ENCODE results near the gene CWC22.
A peak's percentile ranks its signal among the peaks of the same experiment; 100 is the strongest.

The CWC22 gene

DNA sequence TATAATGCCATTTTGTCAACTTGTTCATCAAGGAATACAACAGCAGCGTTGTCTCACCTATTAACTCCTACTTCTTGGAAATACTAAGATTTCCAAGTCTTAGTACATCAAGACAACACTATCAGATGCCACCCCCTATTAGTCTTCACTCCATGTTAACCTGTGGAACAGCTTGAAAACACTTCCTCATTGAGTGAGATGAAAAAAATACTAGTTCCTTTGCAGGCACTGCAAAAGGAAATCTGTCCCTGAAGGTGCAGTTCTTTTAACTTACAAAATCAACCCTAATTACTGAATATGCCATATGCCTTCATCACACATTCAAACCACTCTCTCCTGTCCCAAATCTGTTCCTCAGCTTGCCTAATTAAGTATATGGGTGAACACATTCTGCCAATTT is 4.0 kb downstream of the CWC22 start:
- DNase-seq = no peak

DNA sequence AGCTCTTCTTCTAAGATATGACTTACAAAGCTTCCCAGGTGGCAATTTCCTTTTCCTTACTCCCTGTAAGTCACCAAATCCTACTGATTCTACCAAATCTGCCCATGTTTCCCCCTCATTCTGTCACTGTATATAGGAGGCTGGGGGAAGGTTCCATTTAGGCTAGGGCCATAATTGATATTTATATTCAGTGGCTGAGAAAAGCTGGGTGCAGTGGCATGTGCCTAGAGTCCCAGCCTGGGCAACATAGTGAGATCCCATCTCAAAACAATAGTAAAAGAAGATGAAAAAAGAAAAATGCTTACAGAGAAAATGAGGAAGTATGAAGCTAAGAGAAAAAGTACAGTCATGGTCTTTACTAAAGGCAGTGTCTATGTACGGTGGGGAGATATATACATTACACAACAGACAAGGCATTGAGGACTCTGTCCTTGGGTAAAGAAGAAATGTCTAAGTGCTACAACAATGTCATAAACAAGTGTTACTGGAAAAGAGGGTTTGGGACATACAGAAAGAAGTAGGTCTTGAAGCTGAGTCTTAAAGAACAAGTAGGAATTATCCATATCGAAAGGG is 4.8 kb downstream of the CWC22 start:
- no peak for DNase-seq

DNA sequence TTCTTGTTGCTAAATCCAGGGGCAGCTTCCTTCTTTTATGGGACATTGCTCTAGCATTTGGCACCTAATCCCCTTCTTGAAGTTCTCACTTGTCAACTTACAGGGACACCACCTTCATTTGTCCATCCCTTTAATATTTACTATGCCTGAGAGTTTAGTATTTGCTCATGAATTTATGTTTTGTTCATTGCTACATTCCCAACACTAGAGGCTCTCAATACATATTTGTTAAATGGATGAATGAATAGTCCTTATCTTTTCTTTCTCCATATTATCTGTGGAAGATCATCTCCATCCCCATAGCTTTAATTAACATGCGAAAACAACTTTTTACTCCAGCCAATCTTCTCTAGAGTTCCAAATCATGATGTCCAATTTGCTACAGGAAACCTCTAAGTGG is 5.4 kb downstream of the CWC22 start:
- DNase-seq = no peak

DNA sequence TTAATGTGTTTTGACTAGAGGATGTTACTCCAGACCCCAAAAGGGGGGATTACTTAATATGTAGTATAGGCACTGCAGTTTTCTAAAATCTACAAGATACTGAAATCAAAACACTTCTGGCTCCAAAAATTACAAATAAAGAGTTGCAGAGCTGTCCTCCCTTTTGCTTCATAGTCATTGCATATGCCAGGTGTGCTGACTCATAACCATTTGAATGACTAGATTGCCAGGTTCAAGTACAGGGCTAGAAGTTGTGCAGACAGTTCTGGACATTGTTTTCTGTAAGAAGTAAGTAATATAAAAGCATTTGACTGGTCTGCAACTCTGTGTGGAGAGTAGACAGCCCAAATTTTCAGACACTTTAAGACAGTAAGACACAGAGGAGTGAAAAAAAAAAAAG is 6.7 kb downstream of the CWC22 start:
- DNase-seq = no peak

DNA sequence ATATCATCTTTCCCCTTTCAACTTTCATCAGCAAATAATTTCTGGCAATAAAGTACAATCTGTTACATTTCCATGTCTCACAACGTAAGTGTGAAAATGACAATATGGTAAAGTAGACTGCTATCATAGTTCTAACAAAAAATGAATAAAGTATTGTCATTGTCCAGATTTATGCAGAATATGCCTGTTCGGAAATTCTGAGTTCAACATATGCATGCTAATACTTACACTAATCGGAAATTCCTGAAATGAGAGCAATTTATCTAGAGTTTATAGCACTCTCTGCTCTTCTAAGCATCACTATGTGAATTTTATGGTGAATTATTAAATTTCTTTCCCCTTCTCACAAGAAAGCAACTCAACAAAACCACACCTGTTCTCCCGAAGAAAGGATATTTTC is 8.1 kb downstream of the CWC22 start:
- no peak for DNase-seq

DNA sequence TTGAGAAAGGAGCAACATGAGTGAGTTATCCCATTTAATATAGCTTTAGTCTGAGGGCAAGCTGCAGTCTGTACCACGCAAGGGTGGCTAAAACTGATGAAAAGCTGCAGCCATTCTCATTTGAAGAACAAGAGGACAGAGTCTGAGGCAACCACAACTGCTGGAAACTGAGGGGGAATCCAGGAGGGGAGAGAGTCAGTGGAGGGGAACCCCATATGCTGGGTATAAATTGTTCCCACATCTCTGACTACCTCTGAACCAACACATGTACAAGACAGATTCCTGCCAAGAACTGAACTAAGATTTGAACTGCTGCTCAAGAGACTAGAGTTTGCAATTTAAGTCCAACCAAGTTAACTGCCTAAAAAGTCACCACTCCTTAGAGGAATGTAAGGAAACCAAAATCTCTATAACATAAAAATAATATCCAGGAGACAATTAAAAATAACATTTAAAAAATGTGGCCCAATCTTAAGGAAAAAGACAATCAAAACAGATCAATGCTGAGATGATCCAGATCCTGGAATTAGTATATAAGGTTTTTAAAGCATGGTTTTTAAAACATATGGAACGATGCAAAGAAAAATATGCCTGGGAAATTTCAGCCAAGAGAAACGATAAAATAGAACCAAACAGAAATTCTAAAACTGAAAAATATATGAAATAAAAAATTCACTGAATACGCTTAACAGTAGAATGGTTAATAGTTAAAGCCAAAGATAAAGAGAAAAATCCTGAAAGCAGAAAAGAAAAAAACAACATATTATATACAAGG is 11.2 kb downstream of the CWC22 start:
- no peak for DNase-seq

DNA sequence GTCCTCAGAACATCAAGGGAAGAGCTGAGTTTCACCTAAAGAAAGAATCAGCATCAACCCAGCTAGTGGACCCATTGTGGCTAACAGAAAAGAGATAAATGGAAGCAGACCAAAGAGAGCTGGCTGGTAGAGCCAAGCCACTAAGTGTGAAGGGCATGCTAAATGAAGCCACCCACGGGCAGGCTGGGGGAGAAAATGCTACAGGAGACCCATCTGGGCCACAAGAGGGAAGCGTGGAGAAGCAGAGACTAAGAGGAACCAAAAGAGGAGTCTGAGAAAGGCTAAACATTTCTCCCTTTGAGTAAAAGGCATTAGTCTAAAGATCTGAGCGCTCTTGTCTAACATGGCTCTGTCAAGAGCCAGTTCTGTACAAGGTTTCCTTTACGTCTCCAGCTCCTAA is 15.8 kb downstream of the CWC22 start:
- DNase-seq = peak; percentile 22

DNA sequence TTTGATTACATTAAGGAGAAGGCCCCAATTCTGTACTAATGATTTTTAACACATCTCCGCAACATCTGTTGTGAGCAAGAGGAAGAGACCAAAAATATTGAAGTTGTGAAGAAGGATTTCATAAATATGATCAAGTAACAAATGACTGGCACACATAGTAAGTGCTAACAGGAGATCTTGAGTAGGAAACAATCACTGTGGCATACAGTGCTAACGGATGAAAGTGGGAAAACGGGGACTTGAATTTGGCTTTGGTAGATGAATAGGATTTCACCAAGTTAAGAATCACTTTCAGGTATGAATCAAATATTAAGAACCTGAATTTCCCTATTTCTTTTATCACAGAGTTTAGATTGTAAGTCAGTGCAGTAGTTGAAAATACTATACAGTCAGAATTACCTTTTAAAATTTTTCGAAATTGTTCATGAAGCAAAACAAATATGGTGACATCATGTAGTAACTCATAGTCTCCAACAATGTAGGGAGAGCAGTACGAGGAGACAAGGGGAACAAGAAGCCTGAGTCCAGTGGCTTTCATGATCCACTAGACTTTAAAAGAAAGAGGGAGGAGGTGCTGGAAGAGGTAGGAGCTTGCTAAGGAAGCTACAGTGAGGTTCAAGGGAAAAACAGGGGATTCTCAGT is 16.3 kb downstream of the CWC22 start:
- no peak for DNase-seq

DNA sequence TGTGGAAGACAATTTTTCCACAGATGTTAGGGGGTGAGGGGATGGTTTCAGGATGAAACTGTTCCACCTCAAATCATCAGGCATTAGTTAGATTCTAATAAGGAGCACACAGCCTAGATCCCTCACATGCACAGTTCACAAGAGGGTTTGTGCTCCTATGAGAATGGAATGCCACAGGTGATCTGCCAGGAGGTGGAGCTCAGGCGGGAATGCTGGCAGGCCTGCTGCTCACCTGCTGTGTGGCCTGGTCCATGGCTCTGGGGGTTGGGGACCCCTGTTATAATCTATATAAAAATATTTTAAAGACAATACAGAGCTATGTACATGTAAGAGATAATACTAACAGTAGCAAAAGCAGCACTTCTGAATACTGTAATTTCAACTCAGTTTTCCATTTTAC is 19.2 kb downstream of the CWC22 start:
- DNase-seq = no peak

DNA sequence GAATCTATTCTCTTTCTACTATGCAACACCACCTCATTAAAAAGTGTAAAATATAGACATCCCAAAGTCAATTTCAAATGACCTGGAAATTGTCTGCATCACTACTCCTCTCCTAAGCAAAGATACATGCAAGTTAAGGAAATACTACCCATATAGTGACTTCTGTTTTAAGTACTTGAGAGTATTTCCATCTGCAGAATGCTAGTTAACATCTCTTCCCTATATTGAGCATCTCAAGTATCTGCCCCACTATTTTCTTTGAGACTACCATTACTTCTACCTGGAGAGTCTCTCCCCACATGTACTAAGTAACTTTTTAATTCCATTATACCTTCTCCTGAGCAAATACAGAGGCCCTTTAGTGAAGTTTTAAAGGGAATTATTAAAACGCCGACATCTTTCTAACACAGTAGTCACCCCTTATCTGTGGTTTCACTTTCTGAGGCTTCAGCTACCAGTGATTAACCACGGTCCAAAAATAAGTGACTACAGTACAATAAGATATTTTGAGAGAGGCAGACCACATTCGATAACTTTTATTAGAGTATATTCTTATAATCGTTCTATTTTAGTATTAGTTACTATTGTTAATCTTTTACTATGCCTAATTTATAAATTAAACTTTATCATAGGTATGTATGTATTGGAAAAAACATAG is 21.8 kb downstream of the CWC22 start:
- DNase-seq = no peak

DNA sequence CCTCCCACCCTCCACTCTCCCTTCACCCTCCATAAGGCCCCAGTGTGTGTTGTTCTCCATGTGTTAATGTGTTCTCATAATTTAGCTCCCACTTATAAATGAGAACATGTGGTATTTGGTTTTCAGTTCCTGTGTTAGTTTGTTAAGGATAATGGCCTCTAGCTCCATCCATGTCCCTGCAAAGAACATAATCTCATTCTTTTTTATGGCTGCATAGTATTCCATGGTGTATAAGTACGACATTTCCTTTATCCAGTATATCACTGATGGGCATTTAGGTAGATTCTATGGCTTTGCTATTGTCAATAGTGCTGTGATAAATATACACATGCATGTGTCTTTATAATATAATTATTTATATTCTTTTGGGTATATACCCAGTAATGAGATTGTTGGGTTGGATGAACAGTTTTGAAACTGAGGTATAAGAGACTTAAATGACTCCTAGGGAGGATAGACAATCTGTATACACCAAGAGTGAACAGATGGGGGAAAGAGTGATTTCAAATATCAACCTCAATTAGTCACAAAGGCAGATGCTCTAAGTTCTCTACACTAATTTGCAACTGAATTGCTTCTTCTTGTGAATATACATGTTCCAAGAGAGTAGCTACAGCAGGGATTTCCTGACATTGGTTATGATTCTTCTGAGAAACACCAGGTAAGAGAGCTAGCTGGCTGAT is 23.7 kb downstream of the CWC22 start:
- no peak for DNase-seq

DNA sequence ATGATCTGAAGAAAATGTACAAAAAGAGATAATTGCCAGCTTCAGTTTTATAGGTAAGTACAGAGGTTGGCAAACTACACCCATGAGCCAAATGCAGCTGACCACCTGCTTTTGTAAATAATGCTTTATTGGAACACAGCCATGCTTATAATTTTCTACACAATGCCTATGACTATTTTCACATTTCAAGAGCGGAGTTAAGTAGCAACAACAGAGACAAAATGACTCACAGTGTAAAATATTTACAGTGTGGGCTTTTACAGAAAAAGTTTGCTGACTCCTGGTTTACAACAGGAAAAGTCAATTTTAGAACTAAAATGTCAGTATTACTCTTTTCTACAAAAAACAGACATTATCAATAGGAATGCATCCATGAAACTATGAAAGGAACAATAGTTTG is 26.0 kb downstream of the CWC22 start:
- DNase-seq = peak; percentile 15

DNA sequence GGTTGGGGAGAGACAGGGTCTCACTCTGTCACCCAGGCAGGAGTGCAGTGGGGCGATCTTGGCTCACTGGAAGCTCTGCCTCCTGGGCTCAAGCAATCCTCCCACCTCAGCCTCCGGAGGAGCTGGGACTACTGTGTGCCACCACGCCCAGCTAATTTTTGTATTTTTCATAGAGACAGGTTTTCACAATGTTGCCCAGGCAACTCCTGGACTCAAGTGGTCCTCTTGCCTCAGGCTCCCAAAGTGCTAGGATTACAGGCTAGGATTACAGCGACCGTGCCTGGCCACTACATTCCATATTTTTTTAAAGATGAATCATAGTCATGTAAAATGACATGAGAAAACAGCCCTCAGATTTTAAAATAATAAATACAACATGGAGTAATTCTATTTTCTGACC is 32.3 kb downstream of the CWC22 start:
- DNase-seq = peak; percentile 67

DNA sequence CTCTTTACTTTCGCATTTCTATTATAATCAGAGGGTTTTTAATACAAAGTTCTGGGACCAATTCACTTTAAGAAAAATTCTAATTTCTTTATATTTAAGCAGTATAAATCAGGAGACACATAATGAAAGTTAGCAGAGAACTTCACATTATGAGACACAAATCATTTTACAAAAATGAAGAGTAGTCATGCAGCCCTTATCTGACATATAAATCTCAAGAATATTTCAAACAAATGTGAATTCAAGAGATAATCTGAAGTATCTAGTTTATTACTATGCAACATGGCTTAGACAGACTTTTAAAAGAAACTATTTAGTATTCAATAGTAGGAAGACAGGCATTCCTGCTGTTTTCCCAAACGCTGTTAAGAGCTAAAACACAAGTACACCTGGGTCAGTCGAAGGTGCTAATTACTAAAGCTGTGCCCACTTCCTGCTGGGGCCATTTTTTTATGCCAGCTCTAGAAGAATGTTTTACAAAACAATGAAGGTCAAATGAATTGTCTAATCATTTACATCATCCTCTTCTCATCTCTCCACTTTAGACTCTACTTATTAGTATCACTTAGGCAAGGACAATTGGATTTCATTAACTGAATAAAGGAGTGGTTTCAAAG is 40.2 kb downstream of the CWC22 start:
- no peak for DNase-seq

DNA sequence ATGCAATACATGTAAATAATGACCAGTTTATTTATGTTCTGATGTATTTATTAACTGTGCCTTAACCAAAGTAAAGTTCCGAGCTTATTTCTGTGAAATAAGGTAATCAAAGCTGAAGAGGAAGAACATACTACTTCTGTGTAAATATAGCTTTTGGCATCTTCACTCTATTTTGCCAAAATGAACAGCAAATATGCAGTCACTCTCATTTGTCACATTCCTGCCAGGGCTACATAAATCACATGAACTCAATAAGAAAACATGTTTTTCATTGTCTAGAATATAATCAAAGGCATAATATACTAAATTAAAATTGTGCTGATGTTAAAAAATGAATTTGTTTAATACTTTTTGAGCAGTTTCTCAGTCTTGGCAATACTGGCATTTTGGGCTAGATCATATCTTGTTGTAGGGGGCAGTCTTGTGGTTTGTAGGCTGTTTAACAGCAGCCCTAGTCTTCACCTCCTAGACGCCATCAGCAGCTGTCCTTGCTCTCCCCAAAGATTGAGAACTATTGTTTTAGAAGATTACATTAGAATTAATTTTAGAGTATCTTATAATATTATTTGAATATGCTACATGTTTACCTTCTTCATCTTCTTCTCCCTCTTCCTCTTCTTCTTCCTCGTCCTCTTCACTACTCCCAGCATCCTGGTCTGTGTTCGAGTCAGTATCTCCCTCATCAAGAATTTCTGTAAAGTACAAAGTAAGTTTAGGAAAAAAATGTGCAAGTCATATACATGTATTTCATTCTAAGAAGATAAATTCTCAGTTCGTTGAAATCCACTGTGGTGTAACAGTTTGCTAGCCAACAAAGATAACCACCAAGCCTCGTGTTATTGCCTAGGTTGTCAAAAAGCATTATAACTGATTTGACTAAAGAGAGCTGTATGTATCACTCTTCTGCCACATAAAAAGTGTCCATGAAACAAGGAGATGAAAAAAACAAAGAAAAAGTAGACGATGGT is 41.5 kb downstream of the CWC22 start:
- peak; percentile 14 for DNase-seq

DNA sequence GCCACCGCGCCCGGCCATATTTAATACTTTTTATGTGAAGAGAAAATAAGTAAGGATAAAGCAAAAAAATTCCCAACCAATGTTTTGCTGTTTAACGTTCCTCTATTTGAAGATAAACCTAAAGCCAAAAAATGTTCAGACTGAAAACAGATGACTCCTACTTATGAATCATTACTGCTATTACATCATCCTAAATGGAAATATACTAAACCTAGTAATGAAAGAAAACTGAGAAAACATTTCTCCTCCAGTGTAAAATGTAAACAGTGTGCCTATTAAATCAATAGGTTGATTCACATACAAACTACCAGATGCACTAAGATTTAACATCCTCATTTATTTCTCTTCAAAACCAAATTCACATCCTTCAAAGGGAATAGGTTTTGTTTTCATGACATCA is 43.5 kb downstream of the CWC22 start:
- DNase-seq = peak; percentile 52

DNA sequence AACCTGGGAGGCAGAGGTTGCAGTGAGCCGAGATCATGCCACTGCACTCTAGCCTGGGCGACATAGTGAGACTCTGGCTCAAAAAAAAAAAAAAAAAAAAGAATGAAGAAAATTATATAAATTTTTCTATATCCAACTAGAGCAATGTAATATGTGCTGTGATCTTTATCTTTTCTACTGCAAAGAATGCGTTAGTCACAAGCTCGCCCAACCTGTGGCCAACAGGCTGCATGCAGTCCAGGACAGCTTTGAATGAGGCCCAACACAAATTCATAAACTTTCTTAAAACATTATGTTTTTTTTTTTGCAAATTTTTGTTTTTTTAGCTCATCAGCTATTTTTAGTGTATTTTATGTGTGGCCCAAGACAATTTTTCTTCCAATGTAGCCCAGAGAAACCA is 48.8 kb downstream of the CWC22 start:
- peak; percentile 29 for DNase-seq

DNA sequence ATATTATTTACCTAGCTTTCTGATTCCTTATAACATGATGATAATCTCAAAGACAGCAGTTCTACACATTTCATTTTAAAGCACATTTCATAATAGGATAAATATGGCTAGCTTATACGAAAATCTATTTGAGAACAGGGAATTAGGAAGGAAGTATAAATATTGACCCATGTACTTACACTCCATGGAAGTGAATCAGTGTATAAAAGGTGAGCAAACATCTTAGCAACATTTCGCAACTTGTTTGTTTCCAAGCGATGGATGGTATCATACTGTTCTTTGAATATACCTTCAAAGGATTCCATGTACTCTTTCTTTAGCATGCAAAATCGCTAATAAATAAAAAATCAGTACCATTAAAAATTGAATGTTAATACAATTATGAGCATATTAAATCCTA is 53.1 kb downstream of the CWC22 start:
- no peak for DNase-seq

DNA sequence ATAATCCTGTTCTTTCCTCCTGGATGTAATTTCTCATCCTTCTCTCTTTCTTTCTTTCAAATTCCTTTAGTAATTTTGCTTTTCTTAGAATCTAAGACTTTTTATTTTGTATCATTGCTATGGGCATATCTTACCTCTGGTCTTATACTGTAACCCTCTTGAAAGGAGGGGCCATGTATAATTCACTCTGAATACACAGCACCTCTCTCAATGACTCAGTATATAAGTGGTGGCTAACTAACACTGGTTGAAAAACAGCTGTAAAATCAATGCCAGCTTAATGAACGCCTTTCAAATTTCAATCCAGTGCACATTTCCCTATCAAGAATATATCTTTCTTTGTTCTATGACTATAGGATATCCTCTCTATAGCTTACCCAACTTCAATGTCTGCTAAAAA is 53.7 kb downstream of the CWC22 start:
- no peak for DNase-seq

DNA sequence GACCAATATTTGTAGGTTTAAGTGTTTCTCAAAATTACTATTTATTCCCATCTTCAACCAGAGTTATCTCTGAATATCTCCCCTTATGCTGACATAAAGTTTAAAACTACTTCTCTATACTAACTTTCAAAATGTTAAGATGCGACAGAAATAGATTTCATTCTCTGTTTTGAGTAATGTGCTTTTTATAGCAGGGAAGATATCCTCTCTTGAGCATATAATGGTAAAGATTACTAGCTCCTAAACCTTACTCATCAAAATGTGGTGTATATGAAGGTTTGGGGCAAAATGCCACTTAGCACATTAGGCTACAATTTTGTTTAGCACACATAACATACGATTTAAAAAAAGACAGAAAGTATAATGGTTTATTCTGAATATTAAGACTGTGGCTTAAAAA is 54.4 kb downstream of the CWC22 start:
- no peak for DNase-seq

DNA sequence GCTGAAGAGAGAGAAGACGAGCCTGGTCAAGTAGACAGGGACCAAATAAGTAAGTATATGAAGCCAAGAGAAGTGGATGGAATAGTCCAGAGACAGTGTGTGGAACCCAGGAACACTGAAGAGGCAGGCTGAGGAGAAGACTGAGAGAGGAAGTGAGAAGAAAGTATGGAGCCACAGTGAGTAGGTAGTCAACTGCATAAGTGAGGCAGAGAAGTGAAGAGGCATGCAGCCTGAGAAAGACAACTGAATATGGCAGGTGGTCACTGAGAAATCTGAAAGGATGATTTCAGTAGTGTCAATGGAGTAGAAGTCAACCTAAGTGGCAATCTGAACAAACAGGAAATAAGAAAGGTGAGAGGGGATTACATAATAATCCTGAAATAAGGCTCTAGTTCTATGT is 55.4 kb downstream of the CWC22 start:
- DNase-seq = no peak
